Globus pallidus (tissue), 1 donor: ENCODE data around the gene NUCB1.
"Not testable (repeated sequence)": the region's sequence is repeated elsewhere in the genome, so short reads cannot be mapped to it uniquely, and the experiment has no call there.

Experiments
- DNase-seq: peaks from one replicate; pipeline ENCODE4 v3.0.0-alpha.2; 2015; ENCODE audit warnings: low spot score

Gene NUCB1

GRCh38 chr19:48906324-48906723 is 6.2 kb downstream of the NUCB1 start:
- no peak for DNase-seq

- no peak for DNase-seq
These were observed 7.6 kb downstream of the NUCB1 start for GRCh38 chr19:48907671-48908070.

GRCh38 chr19:48909424-48910077 is 9.4 kb downstream of the NUCB1 start:
- not testable (repeated sequence) for DNase-seq

- no peak for DNase-seq
These were observed 10.7 kb downstream of the NUCB1 start for GRCh38 chr19:48910803-48911202.

GRCh38 chr19:48913114-48913889 is 13.2 kb downstream of the NUCB1 start:
- no peak for DNase-seq

GRCh38 chr19:48914181-48914580 is 14.1 kb downstream of the NUCB1 start:
- no peak for DNase-seq

GRCh38 chr19:48915757-48916156 is 15.6 kb downstream of the NUCB1 start:
- DNase-seq: no peak

GRCh38 chr19:48918071-48918470 is 18.0 kb downstream of the NUCB1 start:
- DNase-seq: no peak

- no peak for DNase-seq
These were observed 18.7 kb downstream of the NUCB1 start for GRCh38 chr19:48918801-48919247.

- not testable (repeated sequence) for DNase-seq
These were observed 19.2 kb downstream of the NUCB1 start for GRCh38 chr19:48919271-48919670.

- DNase-seq: no peak
These were observed 20.8 kb downstream of the NUCB1 start for GRCh38 chr19:48920949-48921348.

- no peak for DNase-seq
These were observed 21.8 kb downstream of the NUCB1 start for GRCh38 chr19:48921721-48922500.

GRCh38 chr19:48922548-48923490 is 22.7 kb downstream of the NUCB1 start:
- DNase-seq: no peak

- no peak for DNase-seq
These were observed 25.2 kb downstream of the NUCB1 start for GRCh38 chr19:48925240-48925843.

- DNase-seq: not testable (repeated sequence)
These were observed 25.8 kb downstream of the NUCB1 start for GRCh38 chr19:48925890-48926289.

GRCh38 chr19:48926909-48927308 is 26.8 kb downstream of the NUCB1 start:
- peak; percentile 16 for DNase-seq

- DNase-seq: not testable (repeated sequence)
These were observed 27.6 kb downstream of the NUCB1 start for GRCh38 chr19:48927692-48928091.

- no peak for DNase-seq
These were observed 28.3 kb downstream of the NUCB1 start for GRCh38 chr19:48928164-48929025.

- DNase-seq: no peak
These were observed 33.3 kb downstream of the NUCB1 start, which contains the start of gene DHDH for GRCh38 chr19:48933382-48933932. TSS of gene DHDH (plus strand) at chr19:48933699. CDS start at chr19:48933722, 23 bp downstream.

GRCh38 chr19:48934837-48935236 is 34.7 kb downstream of the NUCB1 start:
- DNase-seq: no peak
